ENCODE measurements around the gene TSPO.

- no peak for TF ChIP-seq CTCF (IDR thresholded peaks at IDR 0.05; ENCODE audit: poor library complexity)
- TF ChIP-seq EZH2 (IDR thresholded peaks at IDR 0.05; ENCODE audit: borderline replicate concordance) = no peak
These were observed 15.8 kb upstream of the TSPO start for GRCh38 chr22:43135565-43135964.
